ENCODE data around the gene CHD9. TPM values are rescaled to one million over a fixed set of nuclear protein-coding genes. Genes with fewer than 3 reads are reported as not detected.

The CHD9 gene
- polyA plus RNA-seq, 1 donor from 2014 or later = 69.3 TPM

GRCh38 chr16:53090286-53090590 is 35.4 kb downstream of the CHD9 start:
- no peaks in the 10 kb centered on the region for H3K79me2 ChIP-seq (replicated peaks; ENCODE audit: insufficient read depth, low read length)
- H3K9me2 ChIP-seq (ENCODE audit: insufficient read depth, low read length) = no peaks in the 10 kb centered on the region
- H3K36me3 ChIP-seq (ENCODE audit: insufficient read depth, low read length) = no peaks in the 10 kb centered on the region
- H3K9me3 ChIP-seq (ENCODE audit: low read length) = no peaks in the 10 kb centered on the region
- H3K9ac ChIP-seq (ENCODE audit: low read length) = no peak overlapping the region
- no peaks in the 10 kb centered on the region for H3F3A ChIP-seq (ENCODE audit: insufficient read depth, low read length, poor library complexity, severe bottlenecking)
- H3K4me2 ChIP-seq (ENCODE audit: low read length) = no peak overlapping the region
- no peaks in the 10 kb centered on the region for H4K20me1 ChIP-seq (ENCODE audit: insufficient read depth)
- H3K27ac ChIP-seq (ENCODE audit: low read length) = no peak overlapping the region
- H2AFZ ChIP-seq (ENCODE audit: low read depth, low read length) = no peak overlapping the region
- H3K4me3 ChIP-seq (ENCODE audit: low read length) = no peak overlapping the region
- H3K27me3 ChIP-seq (ENCODE audit: insufficient read depth, low read depth, low read length) = no peaks in the 10 kb centered on the region
- TF ChIP-seq EZH2 (IDR thresholded peaks at IDR 0.05; ENCODE audit: borderline replicate concordance, insufficient read depth, low read length, poor library complexity, severe bottlenecking) = no peak

GRCh38 chr16:53090591-53091411 is 36.0 kb downstream of the CHD9 start:
- no peaks in the 10 kb centered on the region for H3K9me3 ChIP-seq (ENCODE audit: low read length)
- peak overlapping the region; percentile 71 for H3K27ac ChIP-seq (ENCODE audit: low read length)
- peak overlapping the region; percentile 55 for H3K4me3 ChIP-seq (ENCODE audit: low read length)
- peak overlapping the region; percentile 49 for H3K9ac ChIP-seq (ENCODE audit: low read length)
- no peaks in the 10 kb centered on the region for H3K79me2 ChIP-seq (replicated peaks; ENCODE audit: insufficient read depth, low read length)
- H3K9me2 ChIP-seq (ENCODE audit: insufficient read depth, low read length) = no peaks in the 10 kb centered on the region
- H3K36me3 ChIP-seq (ENCODE audit: insufficient read depth, low read length) = no peaks in the 10 kb centered on the region
- TF ChIP-seq MXI1 (conservative IDR thresholded peaks at IDR 0.05; ENCODE audit: poor library complexity, severe bottlenecking) = no peak
- no peaks in the 10 kb centered on the region for H4K20me1 ChIP-seq (ENCODE audit: insufficient read depth)
- H2AFZ ChIP-seq (ENCODE audit: low read depth, low read length) = no peak overlapping the region
- no peaks in the 10 kb centered on the region for H3K27me3 ChIP-seq (ENCODE audit: insufficient read depth, low read depth, low read length)
- no peak overlapping the region for H3K4me2 ChIP-seq (ENCODE audit: low read length)
- no peaks in the 10 kb centered on the region for H3F3A ChIP-seq (ENCODE audit: insufficient read depth, low read length, poor library complexity, severe bottlenecking)

DNA sequence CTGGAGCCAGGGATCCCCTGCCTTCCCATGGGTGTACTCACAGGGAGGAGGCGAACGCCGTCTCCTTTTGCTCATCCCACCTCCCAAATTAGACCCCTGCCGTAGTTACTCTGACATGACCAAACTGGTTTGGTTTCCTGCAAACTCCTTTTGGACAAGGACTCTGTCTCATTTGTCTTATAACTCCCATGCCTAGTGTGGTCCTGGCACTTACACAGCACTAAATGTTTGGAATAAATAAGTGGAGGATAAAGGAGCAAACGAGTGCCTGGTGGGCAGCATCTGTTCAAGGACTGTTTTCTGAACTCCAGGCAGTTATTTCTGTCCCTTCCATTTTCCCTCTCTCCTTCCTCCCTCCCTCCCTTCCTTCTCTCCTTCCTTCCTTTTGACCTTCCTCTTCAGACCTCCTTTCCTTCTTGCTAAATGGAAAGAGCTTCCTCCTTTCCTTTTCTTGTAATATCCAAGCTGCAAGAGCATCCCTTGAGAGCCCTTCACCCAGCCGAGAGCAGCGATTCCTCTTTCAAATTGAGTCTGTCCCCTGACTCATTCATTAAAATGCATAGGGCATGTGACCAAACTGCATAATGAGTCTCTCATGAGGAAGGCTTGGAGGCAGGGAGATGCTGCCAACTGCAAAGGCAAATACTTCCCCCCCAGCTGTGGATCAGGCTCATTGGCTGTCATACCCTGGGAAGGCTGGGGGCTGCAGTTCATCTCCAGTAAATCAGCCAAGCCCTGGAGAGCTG is 36.8 kb downstream of the CHD9 start:
- no peaks in the 10 kb centered on the region for H3K27me3 ChIP-seq (ENCODE audit: insufficient read depth, low read depth, low read length)
- peak overlapping the region; percentile 42 for H3K4me2 ChIP-seq (ENCODE audit: low read length)
- peak overlapping the region; percentile 49 for H3K9ac ChIP-seq (ENCODE audit: low read length)
- peak overlapping the region; percentile 71 for H3K27ac ChIP-seq (ENCODE audit: low read length)
- H3K36me3 ChIP-seq (ENCODE audit: insufficient read depth, low read length) = no peaks in the 10 kb centered on the region
- peak overlapping the region; percentile 57 for H2AFZ ChIP-seq (ENCODE audit: low read depth, low read length)
- H3F3A ChIP-seq (ENCODE audit: insufficient read depth, low read length, poor library complexity, severe bottlenecking) = no peaks in the 10 kb centered on the region
- H3K9me3 ChIP-seq (ENCODE audit: low read length) = no peaks in the 10 kb centered on the region
- peak overlapping the region; percentile 55 for H3K4me3 ChIP-seq (ENCODE audit: low read length)
- TF ChIP-seq RAD21 (conservative IDR thresholded peaks at IDR 0.05) = no peak
- no peak for TF ChIP-seq POLR2AphosphoS5 (IDR thresholded peaks at IDR 0.05)
- no peak for TF ChIP-seq EZH2 (IDR thresholded peaks at IDR 0.05; ENCODE audit: borderline replicate concordance, insufficient read depth, low read length, poor library complexity, severe bottlenecking)
- TF ChIP-seq, protein P1, sequence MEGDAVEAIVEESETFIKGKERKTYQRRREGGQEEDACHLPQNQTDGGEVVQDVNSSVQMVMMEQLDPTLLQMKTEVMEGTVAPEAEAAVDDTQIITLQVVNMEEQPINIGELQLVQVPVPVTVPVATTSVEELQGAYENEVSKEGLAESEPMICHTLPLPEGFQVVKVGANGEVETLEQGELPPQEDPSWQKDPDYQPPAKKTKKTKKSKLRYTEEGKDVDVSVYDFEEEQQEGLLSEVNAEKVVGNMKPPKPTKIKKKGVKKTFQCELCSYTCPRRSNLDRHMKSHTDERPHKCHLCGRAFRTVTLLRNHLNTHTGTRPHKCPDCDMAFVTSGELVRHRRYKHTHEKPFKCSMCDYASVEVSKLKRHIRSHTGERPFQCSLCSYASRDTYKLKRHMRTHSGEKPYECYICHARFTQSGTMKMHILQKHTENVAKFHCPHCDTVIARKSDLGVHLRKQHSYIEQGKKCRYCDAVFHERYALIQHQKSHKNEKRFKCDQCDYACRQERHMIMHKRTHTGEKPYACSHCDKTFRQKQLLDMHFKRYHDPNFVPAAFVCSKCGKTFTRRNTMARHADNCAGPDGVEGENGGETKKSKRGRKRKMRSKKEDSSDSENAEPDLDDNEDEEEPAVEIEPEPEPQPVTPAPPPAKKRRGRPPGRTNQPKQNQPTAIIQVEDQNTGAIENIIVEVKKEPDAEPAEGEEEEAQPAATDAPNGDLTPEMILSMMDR (IDR thresholded peaks at IDR 0.05; ENCODE audit: poor library complexity, severe bottlenecking) = no peak
- TF ChIP-seq SMC3 (conservative IDR thresholded peaks at IDR 0.05; ENCODE audit: poor library complexity) = no peak
- no peaks in the 10 kb centered on the region for H3K9me2 ChIP-seq (ENCODE audit: insufficient read depth, low read length)
- H4K20me1 ChIP-seq (ENCODE audit: insufficient read depth) = no peaks in the 10 kb centered on the region
- no peaks in the 10 kb centered on the region for H3K79me2 ChIP-seq (replicated peaks; ENCODE audit: insufficient read depth, low read length)

Measured in neural cell (in vitro differentiated cells).